ENCODE data around the gene OR12D3. TPM values are rescaled to one million over a fixed set of nuclear protein-coding genes. Genes with fewer than 3 reads are reported as not detected.

OR12D3 gene
- total RNA-seq, 1 experiment from 2014 or later: not detected

DNA sequence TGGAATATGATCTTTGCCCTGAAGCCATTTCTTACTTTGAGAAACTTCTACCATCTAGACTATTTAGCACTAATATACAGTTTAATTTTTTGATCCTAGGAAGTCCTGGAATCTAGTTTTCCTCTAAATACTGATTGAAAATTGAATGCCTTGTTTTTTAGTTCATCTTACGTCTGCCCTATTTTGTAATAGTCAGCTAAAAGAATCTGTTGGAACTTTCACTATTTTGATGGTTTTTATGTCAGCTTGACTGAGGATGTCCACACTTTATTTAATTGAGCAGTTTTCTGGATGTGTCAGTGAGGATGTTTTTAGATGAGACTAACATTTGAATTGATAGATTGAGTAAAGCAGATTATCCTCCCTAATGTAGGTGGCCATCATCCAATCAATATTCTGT is 28.7 kb upstream of the OR12D3 start:
- Histone ChIP-seq H3K23me2 (ENCODE audit: insufficient read length, low read depth, low read length, poor library complexity, severe bottlenecking) (no peaks in the 10 kb centered on the region), H3K27ac (ENCODE audit: insufficient read length, low read depth, low read length) (no peak overlapping the region), H2BK20ac (ENCODE audit: low read depth, low read length, poor library complexity, severe bottlenecking) (no peak overlapping the region), H3K4me2 (ENCODE audit: insufficient read depth, insufficient read length, low read length) (no peak overlapping the region), H2BK120ac (ENCODE audit: low read depth, low read length, poor library complexity, severe bottlenecking) (no peak overlapping the region), H4K91ac (ENCODE audit: insufficient read length, low read depth, low read length) (no peak overlapping the region), H3K9ac (ENCODE audit: extremely low read depth, insufficient read length, low read length) (no peak overlapping the region), H4K20me1 (ENCODE audit: control insufficient read depth, insufficient read depth, insufficient read length) (no peaks in the 10 kb centered on the region), H2AK5ac (ENCODE audit: insufficient read length, low read length) (no peak overlapping the region), H3K27me3 (ENCODE audit: insufficient read depth, low read length) (no peaks in the 10 kb centered on the region), H3K14ac (ENCODE audit: insufficient read depth, low read length) (no peak overlapping the region), H2AFZ (ENCODE audit: low read length) (no peak overlapping the region), H3K23ac (ENCODE audit: insufficient read length, low read depth, low read length) (no peak overlapping the region), H3K56ac (ENCODE audit: insufficient read length, low read depth, low read length) (no peak overlapping the region), H2BK15ac (ENCODE audit: low read depth, low read length) (no peak overlapping the region), H3T11ph (ENCODE audit: low read length) (no peak overlapping the region), H3K4ac (ENCODE audit: low read depth, low read length) (no peak overlapping the region), H3K18ac (ENCODE audit: insufficient read length, low read depth, low read length) (no peak overlapping the region), H4K8ac (replicated peaks; ENCODE audit: insufficient read length, low read depth, low read length) (no peak overlapping the region), H2BK5ac (ENCODE audit: insufficient read length, low read length) (no peak overlapping the region), H2BK12ac (ENCODE audit: insufficient read length, low read depth, low read length) (no peak overlapping the region), H4K5ac (ENCODE audit: insufficient read length, low read depth, low read length) (no peak overlapping the region), H3K79me1 (ENCODE audit: insufficient read depth, low read depth, low read length, poor library complexity, severe bottlenecking) (no peaks in the 10 kb centered on the region), H3K4me1 (ENCODE audit: insufficient read depth, low read length) (no peaks in the 10 kb centered on the region), H3K79me2 (ENCODE audit: insufficient read depth, low read length) (no peaks in the 10 kb centered on the region), H3K9me3 (ENCODE audit: control insufficient read depth, low read depth, low read length) (no peaks in the 10 kb centered on the region)
- Mint-ChIP-seq H3K9me3 (peaks cover 3 to 6% of the 10 kb centered on the region in 2 experiments; a peak in 3 of 5 replicates), H3K27me3 (ENCODE audit: low read depth) (no peaks in the 10 kb centered on the region), H3K4me3 (no peak overlapping the region), H3K27ac (no peak overlapping the region), H3K4me1 (no peaks in the 10 kb centered on the region), H3K36me3 (ENCODE audit: insufficient read depth in 1 of 3, low read depth in 3 of 3) (no peaks in the 10 kb centered on the region; a peak in 1 of 7 replicates)
- DNase-seq: no peak
- WGBS (ENCODE audit: extremely low coverage, insufficient read length, low lambda C conversion rate): no CpG with 5 or more reads among the region's 1 CpG
- TF ChIP-seq, protein P1, sequence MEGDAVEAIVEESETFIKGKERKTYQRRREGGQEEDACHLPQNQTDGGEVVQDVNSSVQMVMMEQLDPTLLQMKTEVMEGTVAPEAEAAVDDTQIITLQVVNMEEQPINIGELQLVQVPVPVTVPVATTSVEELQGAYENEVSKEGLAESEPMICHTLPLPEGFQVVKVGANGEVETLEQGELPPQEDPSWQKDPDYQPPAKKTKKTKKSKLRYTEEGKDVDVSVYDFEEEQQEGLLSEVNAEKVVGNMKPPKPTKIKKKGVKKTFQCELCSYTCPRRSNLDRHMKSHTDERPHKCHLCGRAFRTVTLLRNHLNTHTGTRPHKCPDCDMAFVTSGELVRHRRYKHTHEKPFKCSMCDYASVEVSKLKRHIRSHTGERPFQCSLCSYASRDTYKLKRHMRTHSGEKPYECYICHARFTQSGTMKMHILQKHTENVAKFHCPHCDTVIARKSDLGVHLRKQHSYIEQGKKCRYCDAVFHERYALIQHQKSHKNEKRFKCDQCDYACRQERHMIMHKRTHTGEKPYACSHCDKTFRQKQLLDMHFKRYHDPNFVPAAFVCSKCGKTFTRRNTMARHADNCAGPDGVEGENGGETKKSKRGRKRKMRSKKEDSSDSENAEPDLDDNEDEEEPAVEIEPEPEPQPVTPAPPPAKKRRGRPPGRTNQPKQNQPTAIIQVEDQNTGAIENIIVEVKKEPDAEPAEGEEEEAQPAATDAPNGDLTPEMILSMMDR (conservative IDR thresholded peaks at IDR 0.05): no peak

Data from H9 (cell line).